Calu3 (cell line): ENCODE data around the gene PAK5. TPM values are rescaled to one million over a fixed set of nuclear protein-coding genes. Genes with fewer than 3 reads are reported as not detected.

Source experiments
- BruUV-seq: library from RNA; stranded (reverse); fragments of 400-500 nt; replicated peaks from 2 replicates; lab custom pipeline; 2021; lab: Mats Ljungman, UMichigan
- CTCF ChIA-PET: fragments of 300-600 bp; sonication (Branson Sonifier 250); formaldehyde crosslinking; loops from one replicate; lab custom pipeline; 2022; ENCODE audit warnings: antibody characterized with exemption; lab: Charles Lee
- DNase-seq: peaks from one replicate; pipeline ENCODE4 v3.0.0; 2022
- H3K27ac Mint-ChIP-seq: one replicate; pipeline ENCODE4 v1.8.0; 2022; ENCODE audit warnings: mixed read lengths; ENCODE audit not compliant: unreplicated experiment
- H3K27me3 Mint-ChIP-seq: one replicate; pipeline ENCODE4 v1.8.0; 2022; ENCODE audit warnings: mixed read lengths; ENCODE audit not compliant: unreplicated experiment
- H3K36me3 Mint-ChIP-seq: one replicate; pipeline ENCODE4 v1.8.0; 2022; ENCODE audit warnings: mild to moderate bottlenecking, moderate library complexity, mixed read lengths; ENCODE audit not compliant: insufficient read depth, unreplicated experiment
- H3K4me1 Mint-ChIP-seq: one replicate; pipeline ENCODE4 v1.8.0; 2022; ENCODE audit warnings: mild to moderate bottlenecking, low read depth, mixed read lengths; ENCODE audit not compliant: unreplicated experiment
- H3K4me3 Mint-ChIP-seq: one replicate; pipeline ENCODE4 v1.8.0; 2022; ENCODE audit warnings: mild to moderate bottlenecking, low read depth, moderate library complexity, mixed read lengths; ENCODE audit not compliant: unreplicated experiment
- H3K9me3 Mint-ChIP-seq: one replicate; pipeline ENCODE4 v1.8.0; 2022; ENCODE audit warnings: low read depth, mixed read lengths; ENCODE audit not compliant: unreplicated experiment
- CTCF ChIP-seq: fragments of 200-600 bp; IDR thresholded peaks from one replicate; pipeline ENCODE4 v1.8.0; 2022; ENCODE audit warnings: antibody characterized with exemption; ENCODE audit not compliant: unreplicated experiment
- intact Hi-C: fragments of 100-400 bp; cut with micrococcal nuclease; formaldehyde crosslinking; loops from one replicate; pipeline ENCODE4 v1.10.0; 2022; ENCODE audit not compliant: unreplicated experiment
- total RNA-seq: library from RNA; stranded (reverse); gene quantifications from 2 replicates; pipeline ENCODE4 v1.2.3, GENCODE V29; 2022

Gene PAK5
- total RNA-seq, 1 experiment from 2014 or later, result not detected

- no TSS peak for BruUV-seq
- no peak for TF ChIP-seq CTCF
These were observed 203.1 kb downstream of the PAK5 start for GRCh38 chr20:9635750-9636149.

GRCh38 chr20:9634327-9634726, 204.5 kb downstream of the PAK5 start:
- H3K4me1 Mint-ChIP-seq, result no peaks in the 10 kb centered on the region
- DNase-seq, result no peak
- no TSS peak for BruUV-seq
- no peaks in the 10 kb centered on the region for H3K36me3 Mint-ChIP-seq
- intact Hi-C loops, result no loop called here
- CTCF ChIA-PET, result no interaction called here
- H3K9me3 Mint-ChIP-seq, result no peaks in the 10 kb centered on the region
- no peak overlapping the region for H3K4me3 Mint-ChIP-seq
- H3K27me3 Mint-ChIP-seq, result peaks cover 25% of the 10 kb centered on the region
- TF ChIP-seq CTCF, result no peak
- no peak overlapping the region for H3K27ac Mint-ChIP-seq

More at GRCh38 chr20:9635750-9636149, 203.1 kb downstream of the PAK5 start:
- H3K27ac Mint-ChIP-seq, result no peak overlapping the region
- H3K4me1 Mint-ChIP-seq, result no peaks in the 10 kb centered on the region
- H3K4me3 Mint-ChIP-seq, result no peak overlapping the region
- CTCF ChIA-PET, result no interaction called here
- H3K9me3 Mint-ChIP-seq, result no peaks in the 10 kb centered on the region
- no peaks in the 10 kb centered on the region for H3K36me3 Mint-ChIP-seq
- intact Hi-C loops, result no loop called here
- no peak for DNase-seq
- peaks cover 14% of the 10 kb centered on the region for H3K27me3 Mint-ChIP-seq

GRCh38 chr20:9632991-9633390, 205.9 kb downstream of the PAK5 start:
- BruUV-seq, result no TSS peak
- no peak for TF ChIP-seq CTCF
- H3K27me3 Mint-ChIP-seq, result peaks cover 27% of the 10 kb centered on the region
- no peak for DNase-seq
- no peaks in the 10 kb centered on the region for H3K36me3 Mint-ChIP-seq
- no peaks in the 10 kb centered on the region for H3K4me1 Mint-ChIP-seq
- H3K4me3 Mint-ChIP-seq, result no peak overlapping the region
- H3K27ac Mint-ChIP-seq, result no peak overlapping the region
- CTCF ChIA-PET, result no interaction called here
- no peaks in the 10 kb centered on the region for H3K9me3 Mint-ChIP-seq
- intact Hi-C loops, result no loop called here

GRCh38 chr20:9632265-9632664, 206.6 kb downstream of the PAK5 start:
- intact Hi-C loops, result no loop called here
- no TSS peak for BruUV-seq
- no peak for TF ChIP-seq CTCF
- Mint-ChIP-seq H3K36me3 (no peaks in the 10 kb centered on the region), H3K9me3 (no peaks in the 10 kb centered on the region), H3K4me1 (no peaks in the 10 kb centered on the region), H3K27ac (no peak overlapping the region), H3K27me3 (peaks cover 27% of the 10 kb centered on the region), H3K4me3 (no peak overlapping the region)
- CTCF ChIA-PET, result no interaction called here
- DNase-seq, result no peak
